Astrocyte (in vitro differentiated cells and primary cell): ENCODE data around the gene WBP1. TPM values are rescaled to one million over a fixed set of nuclear protein-coding genes. Genes with fewer than 3 reads are reported as not detected.
A peak's percentile ranks its signal among the peaks of the same experiment; 100 is the strongest.

Source experiments
- DNase-seq: peaks from one replicate; pipeline ENCODE4 v3.0.0-alpha.2; 2010; ENCODE audit warnings: low read depth
- FAIRE-seq: peaks from 2 replicates; lab custom pipeline; 2011; peaks lifted over from hg19 to GRCh38; lab: Jason Lieb, UNC
- H2AFZ ChIP-seq: 2 replicates; pipeline ENCODE4 v1.6.0; 2012; ENCODE audit warnings: low read depth, low read length, inconsistent platforms
- H3K27ac ChIP-seq: 2 replicates; pipeline ENCODE4 v1.5.1; 2011; ENCODE audit warnings: low read depth, low read length, inconsistent platforms
- H3K27me3 ChIP-seq: 2 replicates; pipeline ENCODE4 v1.6.0; 2011; ENCODE audit warnings: low read length, inconsistent platforms; ENCODE audit not compliant: insufficient read depth
- H3K36me3 ChIP-seq: 2 replicates; pipeline ENCODE4 v1.5.1; 2011; ENCODE audit warnings: low read length, inconsistent platforms; ENCODE audit not compliant: insufficient read depth
- H3K4me1 ChIP-seq: 2 replicates; pipeline ENCODE4 v1.5.1; 2011; ENCODE audit warnings: low read length, inconsistent platforms; ENCODE audit not compliant: insufficient read depth
- H3K4me2 ChIP-seq: 2 replicates; pipeline ENCODE4 v1.6.0; 2012; ENCODE audit warnings: low read length, inconsistent platforms
- H3K4me3 ChIP-seq: 2 replicates; pipeline ENCODE4 v1.5.1; 2011; ENCODE audit warnings: low read depth, mild to moderate bottlenecking, low read length, inconsistent platforms; ENCODE audit not compliant: insufficient read depth
- H3K79me2 ChIP-seq: 2 replicates; pipeline ENCODE4 v1.6.0; 2012; ENCODE audit warnings: mild to moderate bottlenecking, low read length, inconsistent platforms; ENCODE audit not compliant: insufficient read depth
- H3K9ac ChIP-seq: 2 replicates; pipeline ENCODE4 v1.6.0; 2012; ENCODE audit warnings: mild to moderate bottlenecking, low read length, inconsistent platforms
- H3K9me3 ChIP-seq: 2 replicates; pipeline ENCODE4 v1.5.1; 2012; ENCODE audit warnings: low read depth, mild to moderate bottlenecking, low read length, inconsistent platforms; ENCODE audit not compliant: insufficient read depth
- H4K20me1 ChIP-seq: 2 replicates; pipeline ENCODE4 v1.6.0; 2012; ENCODE audit warnings: low read length, inconsistent platforms; ENCODE audit not compliant: insufficient read depth
- H3K27ac Mint-ChIP-seq: one replicate; pipeline ENCODE4 v1.8.0; 2021; ENCODE audit warnings: mild to moderate bottlenecking, mixed read lengths; ENCODE audit not compliant: unreplicated experiment
- H3K27me3 Mint-ChIP-seq: one replicate; pipeline ENCODE4 v1.8.0; 2021; ENCODE audit warnings: low read depth, mixed read lengths; ENCODE audit not compliant: unreplicated experiment
- H3K36me3 Mint-ChIP-seq: one replicate; pipeline ENCODE4 v1.8.0; 2021; ENCODE audit warnings: low read depth, mixed read lengths; ENCODE audit not compliant: unreplicated experiment
- H3K4me1 Mint-ChIP-seq: one replicate; pipeline ENCODE4 v1.8.0; 2021; ENCODE audit warnings: low read depth, mixed read lengths; ENCODE audit not compliant: unreplicated experiment
- H3K4me3 Mint-ChIP-seq: one replicate; pipeline ENCODE4 v1.8.0; 2021; ENCODE audit warnings: mild to moderate bottlenecking, moderate library complexity, mixed read lengths; ENCODE audit not compliant: unreplicated experiment
- H3K9me3 Mint-ChIP-seq: one replicate; pipeline ENCODE4 v1.8.0; 2021; ENCODE audit warnings: mild to moderate bottlenecking, mixed read lengths; ENCODE audit not compliant: unreplicated experiment
- EZH2 ChIP-seq: IDR thresholded peaks from 2 replicates; pipeline ENCODE4 v1.6.1; 2012; ENCODE audit warnings: mild to moderate bottlenecking, low read length, inconsistent platforms; ENCODE audit not compliant: insufficient read depth
- total RNA-seq: library from RNA; stranded (reverse); gene quantifications from 2 replicates; pipeline ENCODE4 v1.2.1, GENCODE V29; 2021
- TF ChIP-seq, protein P1 (sequence below): IDR thresholded peaks from 2 replicates; pipeline ENCODE4 v1.5.1; 2011; ENCODE audit warnings: low read depth, mild to moderate bottlenecking, inconsistent platforms, low read length, moderate library complexity; ENCODE audit not compliant: insufficient read depth

Gene WBP1
- total RNA-seq, 1 donor from 2014 or later: 56.4 TPM

GRCh38 chr2:74488643-74489481, 30.6 kb downstream of the WBP1 start:
- Histone ChIP-seq H4K20me1 (peaks cover 7% of the 10 kb centered on the region), H3K36me3 (peaks cover 6% of the 10 kb centered on the region), H2AFZ (no peak overlapping the region), H3K79me2 (no peaks in the 10 kb centered on the region), H3K27ac (no peak overlapping the region), H3K4me2 (no peak overlapping the region), H3K9me3 (no peaks in the 10 kb centered on the region), H3K4me1 (peaks cover 4% of the 10 kb centered on the region), H3K4me3 (no peak overlapping the region), H3K27me3 (no peaks in the 10 kb centered on the region), H3K9ac (no peak overlapping the region)
- Mint-ChIP-seq H3K9me3 (no peaks in the 10 kb centered on the region), H3K4me3 (peak overlapping the region; percentile 68), H3K27me3 (no peaks in the 10 kb centered on the region), H3K4me1 (peaks cover 9% of the 10 kb centered on the region), H3K36me3 (peaks cover 36% of the 10 kb centered on the region), H3K27ac (peak overlapping the region; percentile 27)
- no peak for FAIRE-seq
- DNase-seq: no peak
- no peak for TF ChIP-seq EZH2
- TF ChIP-seq, protein P1, sequence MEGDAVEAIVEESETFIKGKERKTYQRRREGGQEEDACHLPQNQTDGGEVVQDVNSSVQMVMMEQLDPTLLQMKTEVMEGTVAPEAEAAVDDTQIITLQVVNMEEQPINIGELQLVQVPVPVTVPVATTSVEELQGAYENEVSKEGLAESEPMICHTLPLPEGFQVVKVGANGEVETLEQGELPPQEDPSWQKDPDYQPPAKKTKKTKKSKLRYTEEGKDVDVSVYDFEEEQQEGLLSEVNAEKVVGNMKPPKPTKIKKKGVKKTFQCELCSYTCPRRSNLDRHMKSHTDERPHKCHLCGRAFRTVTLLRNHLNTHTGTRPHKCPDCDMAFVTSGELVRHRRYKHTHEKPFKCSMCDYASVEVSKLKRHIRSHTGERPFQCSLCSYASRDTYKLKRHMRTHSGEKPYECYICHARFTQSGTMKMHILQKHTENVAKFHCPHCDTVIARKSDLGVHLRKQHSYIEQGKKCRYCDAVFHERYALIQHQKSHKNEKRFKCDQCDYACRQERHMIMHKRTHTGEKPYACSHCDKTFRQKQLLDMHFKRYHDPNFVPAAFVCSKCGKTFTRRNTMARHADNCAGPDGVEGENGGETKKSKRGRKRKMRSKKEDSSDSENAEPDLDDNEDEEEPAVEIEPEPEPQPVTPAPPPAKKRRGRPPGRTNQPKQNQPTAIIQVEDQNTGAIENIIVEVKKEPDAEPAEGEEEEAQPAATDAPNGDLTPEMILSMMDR: no peak

GRCh38 chr2:74489906-74490305, 31.7 kb downstream of the WBP1 start:
- FAIRE-seq: no peak
- H3K4me1 ChIP-seq: peaks cover 4% of the 10 kb centered on the region
- H3K9ac ChIP-seq: no peak overlapping the region
- no peak overlapping the region for H3K4me3 ChIP-seq
- H3K4me2 ChIP-seq: no peak overlapping the region
- Mint-ChIP-seq H3K27me3 (no peaks in the 10 kb centered on the region), H3K36me3 (peaks cover 35% of the 10 kb centered on the region), H3K4me3 (no peak overlapping the region), H3K27ac (no peak overlapping the region), H3K4me1 (peaks cover 9% of the 10 kb centered on the region), H3K9me3 (no peaks in the 10 kb centered on the region)
- TF ChIP-seq EZH2: no peak
- TF ChIP-seq, protein P1: no peak
- H3K27ac ChIP-seq: no peak overlapping the region
- H3K9me3 ChIP-seq: no peaks in the 10 kb centered on the region
- peaks cover 7% of the 10 kb centered on the region for H4K20me1 ChIP-seq
- no peaks in the 10 kb centered on the region for H3K27me3 ChIP-seq
- H3K36me3 ChIP-seq: peaks cover 6% of the 10 kb centered on the region
- no peaks in the 10 kb centered on the region for H3K79me2 ChIP-seq
- H2AFZ ChIP-seq: no peak overlapping the region
- no peak for DNase-seq
